Suprapubic skin (tissue), 4 donors: Measurements from ENCODE around the gene VEPH1.

Experiments
- CTCF ChIP-seq, 2 donors: fragments of 200-600 bp in 1 of 2; fragments of 450-650 bp in 1 of 2; sonication (generic) in 1 of 2; IDR thresholded peaks; one replicate each; pipeline ENCODE4 v1.5.1; 2016 to 2019; ENCODE audit warnings: antibody characterized with exemption in 2 of 2, mild to moderate bottlenecking in 1 of 2, moderate library complexity in 1 of 2
- EP300 ChIP-seq: sonication (generic); formaldehyde crosslinking; IDR thresholded peaks from one replicate; pipeline ENCODE4 v1.6.1; 2017; ENCODE audit warnings: antibody characterized with exemption
- POLR2A ChIP-seq, 2 donors: fragments of 450-650 bp; IDR thresholded peaks; one replicate each; pipeline ENCODE4 v1.6.1; 2017; ENCODE audit warnings: antibody characterized with exemption in 2 of 2, mild to moderate bottlenecking in 2 of 2, moderate library complexity in 2 of 2
- POLR2AphosphoS5 ChIP-seq, 3 donors: sonication (generic); formaldehyde crosslinking; IDR thresholded peaks; one replicate each; pipeline ENCODE4 v1.6.1; 2017; ENCODE audit warnings: antibody characterized with exemption in 3 of 3

GRCh38 chr3:157265931-157266330 is 237.3 kb downstream of the VEPH1 start:
- TF ChIP-seq POLR2A (IDR thresholded peaks at IDR 0.05) (no peak), POLR2AphosphoS5 (IDR thresholded peaks at IDR 0.05) (no peak), CTCF (IDR thresholded peaks at IDR 0.05) (no peak), EP300 (no peak)
